Upper lobe of right lung (tissue), 1 donor: Measurements from ENCODE around the gene POLN. TPM values are rescaled to one million over a fixed set of nuclear protein-coding genes. Genes with fewer than 3 reads are reported as not detected.

Experiments
- ATAC-seq: fragments of 200-7000 bp; cut with Tn5 transposase; one replicate; pipeline ENCODE4 v1.9.1; 2020; ENCODE audit warnings: mild to moderate bottlenecking, moderate library complexity
- DNase-seq: peaks from one replicate; pipeline ENCODE4 v3.0.0-alpha.2; 2020
- H3K27ac ChIP-seq: fragments of 200-600 bp; one replicate; pipeline ENCODE4 v1.8.0; 2022
- H3K27me3 ChIP-seq: fragments of 200-600 bp; one replicate; pipeline ENCODE4 v1.8.0; 2022; ENCODE audit warnings: mild to moderate bottlenecking
- H3K36me3 ChIP-seq: fragments of 200-600 bp; one replicate; pipeline ENCODE4 v1.8.0; 2022
- H3K4me1 ChIP-seq: fragments of 200-600 bp; one replicate; pipeline ENCODE4 v1.8.0; 2022
- H3K4me3 ChIP-seq: fragments of 200-600 bp; one replicate; pipeline ENCODE4 v1.8.0; 2022; ENCODE audit warnings: mild to moderate bottlenecking
- H3K9me3 ChIP-seq: fragments of 200-600 bp; one replicate; pipeline ENCODE4 v1.8.0; 2022
- intact Hi-C: fragments of 100-400 bp; cut with DNase I; formaldehyde crosslinking; loops from one replicate; pipeline ENCODE4 v1.11.0; 2022
- total RNA-seq: library from RNA; stranded (reverse); fragmentation: NEBNext Ultra II Directional; extraction: Animal tissue kit (Norgen Biotek cat#: 25700); gene quantifications from one replicate; pipeline ENCODE4 v1.2.1, GENCODE V29; 2021
- TF ChIP-seq, protein P1 (sequence below): fragments of 200-600 bp; IDR thresholded peaks from one replicate; pipeline ENCODE4 v1.8.0; 2022; ENCODE audit warnings: antibody characterized with exemption
- donor health status: DM: no; HTN: yes; CAD: no; lungs with severe emphysema.

The POLN gene
- total RNA-seq, 1 donor from 2014 or later: 2.7 TPM

GRCh38 chr4:2066011-2066551, 175.8 kb downstream of the POLN start:
- no peak overlapping the region for H3K4me3 ChIP-seq
- H3K4me1 ChIP-seq: no peaks in the 10 kb centered on the region
- H3K36me3 ChIP-seq: no peaks in the 10 kb centered on the region
- no peak for ATAC-seq
- TF ChIP-seq, protein P1, sequence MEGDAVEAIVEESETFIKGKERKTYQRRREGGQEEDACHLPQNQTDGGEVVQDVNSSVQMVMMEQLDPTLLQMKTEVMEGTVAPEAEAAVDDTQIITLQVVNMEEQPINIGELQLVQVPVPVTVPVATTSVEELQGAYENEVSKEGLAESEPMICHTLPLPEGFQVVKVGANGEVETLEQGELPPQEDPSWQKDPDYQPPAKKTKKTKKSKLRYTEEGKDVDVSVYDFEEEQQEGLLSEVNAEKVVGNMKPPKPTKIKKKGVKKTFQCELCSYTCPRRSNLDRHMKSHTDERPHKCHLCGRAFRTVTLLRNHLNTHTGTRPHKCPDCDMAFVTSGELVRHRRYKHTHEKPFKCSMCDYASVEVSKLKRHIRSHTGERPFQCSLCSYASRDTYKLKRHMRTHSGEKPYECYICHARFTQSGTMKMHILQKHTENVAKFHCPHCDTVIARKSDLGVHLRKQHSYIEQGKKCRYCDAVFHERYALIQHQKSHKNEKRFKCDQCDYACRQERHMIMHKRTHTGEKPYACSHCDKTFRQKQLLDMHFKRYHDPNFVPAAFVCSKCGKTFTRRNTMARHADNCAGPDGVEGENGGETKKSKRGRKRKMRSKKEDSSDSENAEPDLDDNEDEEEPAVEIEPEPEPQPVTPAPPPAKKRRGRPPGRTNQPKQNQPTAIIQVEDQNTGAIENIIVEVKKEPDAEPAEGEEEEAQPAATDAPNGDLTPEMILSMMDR: no peak
- no peaks in the 10 kb centered on the region for H3K9me3 ChIP-seq
- DNase-seq: peak; percentile 59
- H3K27ac ChIP-seq: no peak overlapping the region
- H3K27me3 ChIP-seq: peaks cover 10% of the 10 kb centered on the region
- intact Hi-C loops: no loop called here

GRCh38 chr4:2065106-2065930, 176.6 kb downstream of the POLN start:
- intact Hi-C loops: no loop called here
- Histone ChIP-seq H3K9me3 (no peaks in the 10 kb centered on the region), H3K36me3 (no peaks in the 10 kb centered on the region), H3K27me3 (peaks cover 17% of the 10 kb centered on the region), H3K4me1 (no peaks in the 10 kb centered on the region), H3K27ac (no peak overlapping the region), H3K4me3 (no peak overlapping the region)
- no peak for ATAC-seq
- TF ChIP-seq, protein P1: no peak
- peak; percentile 45 for DNase-seq

DNA sequence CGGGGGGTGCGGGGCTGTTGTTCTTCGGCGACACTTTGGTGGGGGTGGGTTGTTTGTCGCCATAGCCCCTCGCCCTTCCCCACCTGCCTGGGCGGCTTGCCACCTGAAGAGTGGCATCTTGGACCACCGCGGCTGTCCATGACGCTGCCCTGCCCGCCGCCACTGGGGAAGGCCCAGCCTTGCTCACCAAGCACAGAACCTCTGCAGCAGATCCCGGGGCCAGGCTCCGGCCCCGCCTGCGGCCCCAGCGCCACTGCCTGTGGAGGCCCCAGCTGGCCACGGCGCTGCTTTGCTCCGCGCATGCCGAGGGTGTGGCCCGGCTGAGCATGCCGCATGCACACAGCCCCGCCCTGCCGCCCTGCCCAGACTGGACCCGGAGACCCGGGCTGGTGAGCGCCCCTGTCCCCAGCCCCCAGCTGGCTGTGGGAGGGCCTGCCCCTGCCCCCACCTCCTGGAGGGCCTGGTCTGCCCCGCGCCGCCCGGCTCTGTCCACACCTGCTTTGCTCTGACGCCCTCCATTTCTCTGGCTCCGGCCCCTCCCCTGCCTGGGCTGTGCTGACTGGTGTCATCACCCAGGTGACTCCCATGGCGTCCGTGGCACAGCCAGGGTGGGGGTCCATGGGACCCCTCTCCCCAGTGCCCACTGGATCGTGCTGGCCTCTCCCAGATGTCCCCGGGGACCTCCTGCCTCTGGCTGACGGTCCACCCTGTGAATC, 177.5 kb downstream of the POLN start:
- Histone ChIP-seq H3K36me3 (no peaks in the 10 kb centered on the region), H3K4me3 (no peak overlapping the region), H3K4me1 (no peaks in the 10 kb centered on the region), H3K27ac (no peak overlapping the region), H3K27me3 (peaks cover 22% of the 10 kb centered on the region), H3K9me3 (no peaks in the 10 kb centered on the region)
- no peak for ATAC-seq
- intact Hi-C loops: no loop called here
- TF ChIP-seq, protein P1: no peak
- DNase-seq: no peak

DNA sequence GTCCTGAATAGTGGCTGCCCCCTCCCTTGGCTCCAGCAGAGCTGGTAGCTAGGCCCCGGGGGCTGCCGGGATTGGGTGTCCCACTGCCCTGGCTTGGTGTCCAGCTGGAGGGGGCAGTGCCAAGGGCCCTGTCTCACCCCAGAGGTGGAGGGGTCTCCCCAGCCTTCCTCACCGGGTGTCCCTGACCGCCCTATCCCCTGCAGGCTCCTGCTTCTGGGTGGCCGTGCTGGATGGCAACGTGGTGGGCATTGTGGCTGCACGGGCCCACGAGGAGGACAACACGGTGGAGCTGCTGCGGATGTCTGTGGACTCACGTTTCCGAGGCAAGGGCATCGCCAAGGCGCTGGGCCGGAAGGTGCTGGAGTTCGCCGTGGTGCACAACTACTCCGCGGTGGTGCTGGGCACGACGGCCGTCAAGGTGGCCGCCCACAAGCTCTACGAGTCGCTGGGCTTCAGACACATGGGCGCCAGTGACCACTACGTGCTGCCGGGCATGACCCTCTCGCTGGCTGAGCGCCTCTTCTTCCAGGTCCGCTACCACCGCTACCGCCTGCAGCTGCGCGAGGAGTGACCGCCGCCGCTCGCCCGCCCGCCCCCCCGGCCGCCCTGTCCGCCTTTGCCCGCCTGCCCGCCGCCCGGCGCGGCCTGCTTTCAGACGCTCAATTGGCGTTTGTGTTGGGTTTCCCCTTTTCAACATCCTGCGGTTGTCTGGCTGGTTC, 178.2 kb downstream of the POLN start:
- TF ChIP-seq, protein P1: no peak
- ATAC-seq (no peak), DNase-seq (no peak)
- H3K27me3 ChIP-seq: peaks cover 22% of the 10 kb centered on the region
- intact Hi-C loops: no loop called here
- H3K27ac ChIP-seq: no peak overlapping the region
- H3K9me3 ChIP-seq: no peaks in the 10 kb centered on the region
- no peaks in the 10 kb centered on the region for H3K4me1 ChIP-seq
- H3K36me3 ChIP-seq: no peaks in the 10 kb centered on the region
- H3K4me3 ChIP-seq: no peak overlapping the region

DNA sequence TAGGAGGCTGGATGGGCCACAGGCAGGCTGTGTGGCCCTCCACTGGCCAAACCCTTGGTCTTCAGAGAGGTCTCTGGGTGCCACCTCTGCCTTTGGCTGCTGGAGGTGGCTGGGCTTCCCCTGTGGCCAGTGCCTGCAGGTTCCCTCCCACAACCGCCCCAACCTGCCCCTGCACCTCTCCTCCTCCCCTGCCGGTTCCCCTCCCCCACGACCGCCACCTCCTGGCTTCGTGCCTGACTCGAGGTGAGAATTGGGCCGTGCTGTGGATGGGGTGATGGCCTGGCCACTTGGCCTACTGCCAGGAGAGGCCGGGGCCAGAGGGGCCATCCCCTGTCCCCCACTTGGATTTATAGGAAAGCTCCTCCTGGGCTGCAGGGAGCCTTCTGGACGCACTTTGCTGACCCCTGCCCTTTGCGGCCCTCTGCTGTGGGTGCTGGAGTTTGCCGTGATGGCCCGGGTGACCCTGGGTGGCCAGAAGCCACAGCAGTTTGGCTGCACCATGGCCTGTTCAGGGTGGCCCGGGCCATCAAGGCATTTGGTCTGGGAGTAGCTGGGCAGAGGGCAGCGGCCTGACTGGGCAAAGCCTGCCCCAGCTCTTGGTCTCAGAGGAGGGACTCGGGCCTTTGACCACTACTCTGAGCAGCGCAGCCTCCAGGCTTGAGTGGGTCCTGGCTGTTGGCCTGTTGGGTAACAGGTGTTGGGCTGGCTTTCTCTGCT, 179.0 kb downstream of the POLN start:
- Histone ChIP-seq H3K4me3 (no peak overlapping the region), H3K27ac (no peak overlapping the region), H3K9me3 (no peaks in the 10 kb centered on the region), H3K27me3 (peaks cover 27% of the 10 kb centered on the region), H3K36me3 (no peaks in the 10 kb centered on the region), H3K4me1 (no peaks in the 10 kb centered on the region)
- DNase-seq (no peak), ATAC-seq (no peak)
- intact Hi-C loops: no loop called here
- TF ChIP-seq, protein P1: no peak
